ENCODE measurements around the gene KIF2A. TPM values are rescaled to one million over a fixed set of nuclear protein-coding genes. Genes with fewer than 3 reads are reported as not detected.

Gene KIF2A
- total and polyA plus RNA-seq, 9 of the 15 experiments (the other 6 are each of a cell fraction or from before 2014, with no cell fraction given), result 42.6 to 126 (median 77.6) TPM

DNA sequence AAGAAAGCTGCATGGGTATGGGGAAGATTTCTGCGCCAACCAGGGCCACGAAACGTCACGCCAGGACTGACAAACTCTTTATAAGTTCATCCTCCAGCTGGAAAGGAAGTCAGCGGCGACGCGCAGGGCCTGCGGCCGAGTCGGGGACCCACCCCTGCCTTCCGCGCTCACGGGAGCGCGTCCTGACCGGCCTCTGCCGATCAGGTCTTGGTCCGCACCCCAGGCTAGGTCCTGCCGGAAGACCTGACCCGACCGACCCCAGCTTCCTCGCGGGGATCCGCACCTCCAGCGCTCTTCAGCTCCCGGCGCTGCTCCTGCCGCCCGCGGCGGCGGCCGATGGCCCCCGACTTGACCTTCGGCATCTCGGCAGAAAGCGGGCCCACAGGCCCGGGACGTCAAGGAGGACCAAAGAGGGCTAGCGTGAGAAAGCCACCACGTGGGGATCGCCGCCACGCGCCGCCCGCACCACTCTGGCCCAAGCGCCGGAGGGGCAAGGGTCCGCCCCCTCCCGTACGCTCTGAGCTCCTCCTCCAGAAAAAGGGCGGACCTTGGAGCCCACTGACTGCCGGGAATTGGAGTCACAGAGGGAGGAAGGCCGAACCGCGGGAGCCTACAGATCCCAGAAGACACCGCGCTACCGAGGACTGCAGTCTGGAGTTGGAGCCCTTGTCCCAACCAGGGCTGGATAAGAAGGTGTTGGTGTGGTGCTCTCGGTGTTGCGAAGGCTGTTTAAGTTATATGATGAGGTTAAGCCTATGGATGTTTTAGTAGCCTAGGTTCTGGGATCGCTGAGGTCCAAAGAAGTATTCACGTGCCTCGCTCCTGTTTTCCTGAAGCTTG lies 97.6 kb downstream of the KIF2A start, which contains the start of gene DIMT1 (continued):
- peak; percentile 16; the same call in 1 of the 2 replicates for TF ChIP-seq TEAD4 (IDR thresholded peaks at IDR 0.05; ENCODE audit: low read length)
- TF ChIP-seq TEAD4 (CRISPR knock-in tag; IDR thresholded peaks at IDR 0.05; ENCODE audit: borderline replicate concordance), result no peak
- TF ChIP-seq, protein P1, sequence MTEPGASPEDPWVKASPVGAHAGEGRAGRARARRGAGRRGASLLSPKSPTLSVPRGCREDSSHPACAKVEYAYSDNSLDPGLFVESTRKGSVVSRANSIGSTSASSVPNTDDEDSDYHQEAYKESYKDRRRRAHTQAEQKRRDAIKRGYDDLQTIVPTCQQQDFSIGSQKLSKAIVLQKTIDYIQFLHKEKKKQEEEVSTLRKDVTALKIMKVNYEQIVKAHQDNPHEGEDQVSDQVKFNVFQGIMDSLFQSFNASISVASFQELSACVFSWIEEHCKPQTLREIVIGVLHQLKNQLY (CRISPR knock-in tag; conservative IDR thresholded peaks at IDR 0.05), result no peak
- TF ChIP-seq, protein P2, sequence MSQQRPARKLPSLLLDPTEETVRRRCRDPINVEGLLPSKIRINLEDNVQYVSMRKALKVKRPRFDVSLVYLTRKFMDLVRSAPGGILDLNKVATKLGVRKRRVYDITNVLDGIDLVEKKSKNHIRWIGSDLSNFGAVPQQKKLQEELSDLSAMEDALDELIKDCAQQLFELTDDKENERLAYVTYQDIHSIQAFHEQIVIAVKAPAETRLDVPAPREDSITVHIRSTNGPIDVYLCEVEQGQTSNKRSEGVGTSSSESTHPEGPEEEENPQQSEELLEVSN (IDR thresholded peaks at IDR 0.05; ENCODE audit: borderline replicate concordance in 1 of 2, extremely low read depth in 1 of 2, insufficient read depth in 1 of 2, insufficient read length in 1 of 2, low read depth in 1 of 2, low read length in 1 of 2, poor library complexity in 1 of 2, severe bottlenecking in 1 of 2), result peak; percentile 75 to 88
- TF ChIP-seq, protein P3, sequence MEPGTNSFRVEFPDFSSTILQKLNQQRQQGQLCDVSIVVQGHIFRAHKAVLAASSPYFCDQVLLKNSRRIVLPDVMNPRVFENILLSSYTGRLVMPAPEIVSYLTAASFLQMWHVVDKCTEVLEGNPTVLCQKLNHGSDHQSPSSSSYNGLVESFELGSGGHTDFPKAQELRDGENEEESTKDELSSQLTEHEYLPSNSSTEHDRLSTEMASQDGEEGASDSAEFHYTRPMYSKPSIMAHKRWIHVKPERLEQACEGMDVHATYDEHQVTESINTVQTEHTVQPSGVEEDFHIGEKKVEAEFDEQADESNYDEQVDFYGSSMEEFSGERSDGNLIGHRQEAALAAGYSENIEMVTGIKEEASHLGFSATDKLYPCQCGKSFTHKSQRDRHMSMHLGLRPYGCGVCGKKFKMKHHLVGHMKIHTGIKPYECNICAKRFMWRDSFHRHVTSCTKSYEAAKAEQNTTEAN (CRISPR knock-in tag; IDR thresholded peaks at IDR 0.05), result no peak
- no peak for TF ChIP-seq ZNF830 (CRISPR knock-in tag; IDR thresholded peaks at IDR 0.05)
- TF ChIP-seq ATF1 (CRISPR knock-in tag; IDR thresholded peaks at IDR 0.05), result no peak
- TF ChIP-seq ATF1 (tag; IDR thresholded peaks at IDR 0.05), result peak; percentile 84
- TF ChIP-seq, protein P4, sequence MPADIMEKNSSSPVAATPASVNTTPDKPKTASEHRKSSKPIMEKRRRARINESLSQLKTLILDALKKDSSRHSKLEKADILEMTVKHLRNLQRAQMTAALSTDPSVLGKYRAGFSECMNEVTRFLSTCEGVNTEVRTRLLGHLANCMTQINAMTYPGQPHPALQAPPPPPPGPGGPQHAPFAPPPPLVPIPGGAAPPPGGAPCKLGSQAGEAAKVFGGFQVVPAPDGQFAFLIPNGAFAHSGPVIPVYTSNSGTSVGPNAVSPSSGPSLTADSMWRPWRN (IDR thresholded peaks at IDR 0.05; ENCODE audit: low read depth), result peak; percentile 38
- no peak for TF ChIP-seq ZNF311 (CRISPR knock-in tag; IDR thresholded peaks at IDR 0.05)
- TF ChIP-seq SUPT5H (IDR thresholded peaks at IDR 0.05), result peak; percentile 96
- TF ChIP-seq EP400 (IDR thresholded peaks at IDR 0.05), result peak; percentile 98
- TF ChIP-seq EGR1 (conservative IDR thresholded peaks at IDR 0.05), result peak; percentile 53
- TF ChIP-seq, protein P5, sequence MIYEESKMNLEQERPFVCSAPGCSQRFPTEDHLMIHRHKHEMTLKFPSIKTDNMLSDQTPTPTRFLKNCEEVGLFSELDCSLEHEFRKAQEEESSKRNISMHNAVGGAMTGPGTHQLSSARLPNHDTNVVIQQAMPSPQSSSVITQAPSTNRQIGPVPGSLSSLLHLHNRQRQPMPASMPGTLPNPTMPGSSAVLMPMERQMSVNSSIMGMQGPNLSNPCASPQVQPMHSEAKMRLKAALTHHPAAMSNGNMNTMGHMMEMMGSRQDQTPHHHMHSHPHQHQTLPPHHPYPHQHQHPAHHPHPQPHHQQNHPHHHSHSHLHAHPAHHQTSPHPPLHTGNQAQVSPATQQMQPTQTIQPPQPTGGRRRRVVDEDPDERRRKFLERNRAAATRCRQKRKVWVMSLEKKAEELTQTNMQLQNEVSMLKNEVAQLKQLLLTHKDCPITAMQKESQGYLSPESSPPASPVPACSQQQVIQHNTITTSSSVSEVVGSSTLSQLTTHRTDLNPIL (CRISPR knock-in tag; IDR thresholded peaks at IDR 0.05), result no peak
